ENCODE results near the gene NCOR2. TPM values are rescaled to one million over a fixed set of nuclear protein-coding genes. Genes with fewer than 3 reads are reported as not detected.

NCOR2 gene
- total and polyA plus RNA-seq, 12 donors = 16.9 to 243 (median 173) TPM

- intact Hi-C loops (cut with DNase I) = no loop called here
- Histone ChIP-seq H3K36me3 (replicated peaks in 1 of 2) (no peaks in the 10 kb centered on the region), H3K4me1 (replicated peaks in 1 of 2) (peaks cover 14 to 21% of the 10 kb centered on the region in 2 donors)
Observed at GRCh38 chr12:124608450-124608870, 41.0 kb upstream of the NCOR2 start.

GRCh38 chr12:124607681-124608425, 40.4 kb upstream of the NCOR2 start:
- intact Hi-C loops (cut with DNase I) = no loop called here
- no peak overlapping the region for H3K4me3 ChIP-seq
- DNase-seq = no peak
- peaks cover 14 to 27% of the 10 kb centered on the region in 2 donors for H3K4me1 ChIP-seq (replicated peaks in 1 of 2)
- no peaks in the 10 kb centered on the region for H3K27me3 ChIP-seq
- TF ChIP-seq POLR2A (IDR thresholded peaks at IDR 0.05) = no peak
- TF ChIP-seq CTCF (IDR thresholded peaks at IDR 0.05) = no peak
- no peaks in the 10 kb centered on the region for H3K9me3 ChIP-seq (replicated peaks in 1 of 3)
- no peaks in the 10 kb centered on the region for H3K36me3 ChIP-seq (replicated peaks in 1 of 2)
- WGBS, 4 donors = 88 to 92% (median 89%) methylated on average over 20 to 23 of the region's 23 CpGs
- peak overlapping the region in 1 of 5 donors; percentile 21 for H3K27ac ChIP-seq

More at GRCh38 chr12:124608450-124608870, 41.0 kb upstream of the NCOR2 start:
- peak overlapping the region in 1 of 4 donors; percentile 10 for H3K4me3 ChIP-seq
- no peaks in the 10 kb centered on the region for H3K9me3 ChIP-seq (replicated peaks in 1 of 3)
- H3K27ac ChIP-seq = peak overlapping the region in 2 of 5 donors; percentile 21 to 31
- no peaks in the 10 kb centered on the region for H3K27me3 ChIP-seq
- TF ChIP-seq POLR2A (IDR thresholded peaks at IDR 0.05) (no peak), CTCF (IDR thresholded peaks at IDR 0.05) (no peak)
- WGBS, 4 donors = 29 to 44% (median 37%) methylated on average over 10 of the region's 10 CpGs
- DNase-seq = peak in 1 of 7 donors; percentile 59

- H3K4me3 ChIP-seq = no peak overlapping the region
- TF ChIP-seq POLR2A (IDR thresholded peaks at IDR 0.05) (no peak), CTCF (IDR thresholded peaks at IDR 0.05) (no peak)
- peaks cover 14 to 27% of the 10 kb centered on the region in 2 donors for H3K4me1 ChIP-seq (replicated peaks in 1 of 2)
- H3K9me3 ChIP-seq (replicated peaks in 1 of 3) = no peaks in the 10 kb centered on the region
- H3K27ac ChIP-seq = peak overlapping the region in 1 of 5 donors; percentile 13
- no peaks in the 10 kb centered on the region for H3K36me3 ChIP-seq (replicated peaks in 1 of 2)
- intact Hi-C loops (cut with DNase I) = no loop called here
- WGBS, 4 donors = 82 to 87% (median 85%) methylated on average over 19 to 22 of the region's 22 CpGs
- no peaks in the 10 kb centered on the region for H3K27me3 ChIP-seq
- no peak for DNase-seq
Observed at GRCh38 chr12:124605883-124606774, 38.7 kb upstream of the NCOR2 start.
